GM23338 (cell line): ENCODE measurements around the gene EXOC7.

Experiments used
- CREB1 ChIP-seq: fragments of 250-450 bp; sonication (Bioruptor Pico); IDR thresholded peaks from 2 replicates; pipeline ENCODE4 v1.5.0; 2020; ENCODE audit warnings: low read depth, mild to moderate bottlenecking, moderate library complexity
- EZH2phosphoT487 ChIP-seq: fragments of 200-600 bp; sonication (generic); IDR thresholded peaks from one replicate; pipeline ENCODE4 v1.8.1; 2018; ENCODE audit warnings: antibody characterized with exemption; ENCODE audit not compliant: unreplicated experiment
- JUNB ChIP-seq: IDR thresholded peaks from one replicate; pipeline ENCODE4 v1.6.1; 2016; ENCODE audit warnings: antibody characterized with exemption; ENCODE audit not compliant: unreplicated experiment
- POLR2AphosphoS5 ChIP-seq: IDR thresholded peaks from 2 replicates; pipeline ENCODE4 v1.6.1; 2016; ENCODE audit warnings: antibody characterized with exemption, low read depth
- STAT1 ChIP-seq: IDR thresholded peaks from one replicate; pipeline ENCODE4 v1.6.1; 2016; ENCODE audit warnings: antibody characterized with exemption; ENCODE audit not compliant: unreplicated experiment
- TF ChIP-seq, protein P1 (sequence below), 2 experiments: fragments of 200-600 bp in 1 of 2; sonication (generic) in 1 of 2; conservative IDR thresholded peaks; 2 replicates each; pipeline versions ENCODE4 v1.5.1 to v1.6.1; 2016 to 2017; ENCODE audit warnings: antibody characterized with exemption in 2 of 2, low read depth in 2 of 2, mild to moderate bottlenecking in 2 of 2, moderate library complexity in 1 of 2
- TF ChIP-seq, protein P2 (sequence below): IDR thresholded peaks from one replicate; pipeline ENCODE4 v1.6.1; 2018; ENCODE audit warnings: antibody characterized with exemption; ENCODE audit not compliant: unreplicated experiment

DNA sequence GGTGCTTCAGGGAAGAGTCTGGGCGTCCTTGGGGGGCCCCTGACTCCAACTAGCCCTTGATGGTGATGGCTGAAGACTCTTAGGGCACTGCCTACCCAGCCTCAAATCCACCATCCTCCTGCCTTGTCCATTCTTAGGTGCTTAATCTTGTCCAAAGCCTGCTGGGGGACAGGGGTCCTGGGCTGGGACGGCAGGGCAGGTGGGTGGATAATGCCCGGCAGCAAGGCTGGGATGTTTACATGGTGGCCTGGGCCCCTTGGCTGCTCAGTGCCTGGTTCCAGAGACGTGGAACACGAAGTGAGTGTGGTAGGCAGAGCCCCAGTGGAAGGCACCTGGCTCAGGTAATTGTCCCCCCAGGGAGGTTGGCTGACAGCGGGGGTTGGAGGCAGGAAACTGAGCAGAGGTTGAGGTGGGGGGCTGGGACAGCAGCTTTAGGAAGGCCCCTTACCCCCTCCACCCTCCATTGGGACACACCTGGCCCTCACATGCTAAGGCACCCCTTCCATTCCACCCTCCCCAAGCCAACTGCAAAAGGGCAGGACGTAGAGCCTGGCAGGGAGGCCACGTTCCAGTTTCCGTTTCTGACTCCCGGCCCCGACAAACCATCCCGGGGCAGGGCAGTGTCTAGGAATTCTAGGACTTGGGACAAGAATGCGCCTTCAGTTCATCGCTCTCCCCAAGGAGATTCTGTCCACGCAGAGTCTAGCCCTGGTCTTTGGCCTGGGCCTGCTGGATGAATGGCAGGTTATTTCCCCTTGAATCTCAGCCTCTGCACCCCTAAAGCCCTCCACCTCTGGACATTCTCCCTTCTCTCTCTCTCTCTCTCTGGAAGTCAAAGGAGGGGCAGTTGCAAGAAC lies 35.5 kb upstream of the EXOC7 start:
- TF ChIP-seq, protein P1, sequence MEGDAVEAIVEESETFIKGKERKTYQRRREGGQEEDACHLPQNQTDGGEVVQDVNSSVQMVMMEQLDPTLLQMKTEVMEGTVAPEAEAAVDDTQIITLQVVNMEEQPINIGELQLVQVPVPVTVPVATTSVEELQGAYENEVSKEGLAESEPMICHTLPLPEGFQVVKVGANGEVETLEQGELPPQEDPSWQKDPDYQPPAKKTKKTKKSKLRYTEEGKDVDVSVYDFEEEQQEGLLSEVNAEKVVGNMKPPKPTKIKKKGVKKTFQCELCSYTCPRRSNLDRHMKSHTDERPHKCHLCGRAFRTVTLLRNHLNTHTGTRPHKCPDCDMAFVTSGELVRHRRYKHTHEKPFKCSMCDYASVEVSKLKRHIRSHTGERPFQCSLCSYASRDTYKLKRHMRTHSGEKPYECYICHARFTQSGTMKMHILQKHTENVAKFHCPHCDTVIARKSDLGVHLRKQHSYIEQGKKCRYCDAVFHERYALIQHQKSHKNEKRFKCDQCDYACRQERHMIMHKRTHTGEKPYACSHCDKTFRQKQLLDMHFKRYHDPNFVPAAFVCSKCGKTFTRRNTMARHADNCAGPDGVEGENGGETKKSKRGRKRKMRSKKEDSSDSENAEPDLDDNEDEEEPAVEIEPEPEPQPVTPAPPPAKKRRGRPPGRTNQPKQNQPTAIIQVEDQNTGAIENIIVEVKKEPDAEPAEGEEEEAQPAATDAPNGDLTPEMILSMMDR (conservative IDR thresholded peaks at IDR 0.05; ENCODE audit: low read depth in 2 of 2): no peak
- no peak for TF ChIP-seq EZH2phosphoT487
- TF ChIP-seq STAT1: no peak
- TF ChIP-seq, protein P2, sequence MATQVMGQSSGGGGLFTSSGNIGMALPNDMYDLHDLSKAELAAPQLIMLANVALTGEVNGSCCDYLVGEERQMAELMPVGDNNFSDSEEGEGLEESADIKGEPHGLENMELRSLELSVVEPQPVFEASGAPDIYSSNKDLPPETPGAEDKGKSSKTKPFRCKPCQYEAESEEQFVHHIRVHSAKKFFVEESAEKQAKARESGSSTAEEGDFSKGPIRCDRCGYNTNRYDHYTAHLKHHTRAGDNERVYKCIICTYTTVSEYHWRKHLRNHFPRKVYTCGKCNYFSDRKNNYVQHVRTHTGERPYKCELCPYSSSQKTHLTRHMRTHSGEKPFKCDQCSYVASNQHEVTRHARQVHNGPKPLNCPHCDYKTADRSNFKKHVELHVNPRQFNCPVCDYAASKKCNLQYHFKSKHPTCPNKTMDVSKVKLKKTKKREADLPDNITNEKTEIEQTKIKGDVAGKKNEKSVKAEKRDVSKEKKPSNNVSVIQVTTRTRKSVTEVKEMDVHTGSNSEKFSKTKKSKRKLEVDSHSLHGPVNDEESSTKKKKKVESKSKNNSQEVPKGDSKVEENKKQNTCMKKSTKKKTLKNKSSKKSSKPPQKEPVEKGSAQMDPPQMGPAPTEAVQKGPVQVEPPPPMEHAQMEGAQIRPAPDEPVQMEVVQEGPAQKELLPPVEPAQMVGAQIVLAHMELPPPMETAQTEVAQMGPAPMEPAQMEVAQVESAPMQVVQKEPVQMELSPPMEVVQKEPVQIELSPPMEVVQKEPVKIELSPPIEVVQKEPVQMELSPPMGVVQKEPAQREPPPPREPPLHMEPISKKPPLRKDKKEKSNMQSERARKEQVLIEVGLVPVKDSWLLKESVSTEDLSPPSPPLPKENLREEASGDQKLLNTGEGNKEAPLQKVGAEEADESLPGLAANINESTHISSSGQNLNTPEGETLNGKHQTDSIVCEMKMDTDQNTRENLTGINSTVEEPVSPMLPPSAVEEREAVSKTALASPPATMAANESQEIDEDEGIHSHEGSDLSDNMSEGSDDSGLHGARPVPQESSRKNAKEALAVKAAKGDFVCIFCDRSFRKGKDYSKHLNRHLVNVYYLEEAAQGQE: no peak
- TF ChIP-seq POLR2AphosphoS5: no peak
- TF ChIP-seq CREB1 (CRISPR knock-in tag): no peak
- TF ChIP-seq JUNB: no peak
